GM21786 (cell line): ENCODE measurements around the gene CTNNA2.

Experiments
- ATAC-seq: cut with Tn5 transposase; IDR thresholded peaks from one replicate; pipeline ENCODE4 v1.9.1; 2021; ENCODE audit not compliant: unreplicated experiment

CTNNA2 gene

GRCh38 chr2:79971807-79972206, 459.0 kb downstream of the CTNNA2 start:
- no peak for ATAC-seq

DNA sequence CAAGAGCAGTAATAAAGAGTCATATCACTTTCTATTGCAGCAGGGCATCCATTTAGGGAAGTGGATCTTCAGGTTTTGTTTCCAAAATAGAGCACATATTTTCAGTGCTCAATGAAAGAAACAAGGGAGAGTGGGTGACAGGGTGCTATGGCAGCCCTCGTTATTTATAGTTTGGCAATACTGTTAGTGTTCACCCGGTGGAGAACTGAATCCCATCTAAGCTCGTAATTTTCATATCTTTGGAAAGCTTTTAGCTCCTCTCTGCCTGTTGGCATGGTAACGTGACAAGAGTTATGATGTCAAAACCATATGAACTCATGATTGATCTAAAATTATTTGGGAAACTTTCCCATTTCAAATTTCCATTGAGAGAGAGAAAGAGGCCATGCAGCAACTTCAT, 459.8 kb downstream of the CTNNA2 start:
- ATAC-seq: no peak

DNA sequence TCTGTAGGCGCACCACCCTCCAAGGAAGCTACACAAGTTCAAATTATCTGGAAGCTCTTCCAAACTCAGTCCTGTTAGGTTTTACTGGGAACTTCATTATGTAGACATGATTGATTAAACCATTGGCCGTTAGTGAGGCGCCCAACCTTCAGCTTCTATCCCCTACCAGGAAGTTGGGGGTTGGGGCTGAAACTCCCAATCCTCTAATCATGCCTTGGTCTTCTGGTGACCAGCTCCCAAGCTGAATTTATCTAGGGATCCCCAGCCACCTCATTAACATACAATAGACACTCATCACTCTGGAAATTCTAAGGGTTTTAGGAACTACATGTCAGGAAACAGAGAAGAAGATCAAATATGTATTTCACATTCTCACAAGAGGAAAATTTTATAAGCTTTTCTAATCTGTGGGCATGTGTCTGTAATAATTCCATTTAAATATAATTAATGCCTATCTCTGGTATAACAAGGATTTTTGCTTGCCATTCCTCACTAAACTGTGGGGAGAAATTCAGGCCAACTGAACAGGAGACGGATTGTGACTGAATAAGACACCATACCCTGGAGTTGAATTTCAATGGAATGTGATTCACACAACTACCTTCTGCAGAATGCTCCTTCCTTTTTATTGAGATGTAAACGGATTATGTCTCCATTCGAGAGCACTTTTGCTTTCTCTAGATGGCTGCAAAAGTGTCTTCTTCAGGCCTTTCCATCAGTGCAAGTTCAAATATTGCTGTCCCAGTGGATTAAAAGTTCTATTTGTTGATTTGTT, 463.1 kb downstream of the CTNNA2 start:
- ATAC-seq: no peak

DNA sequence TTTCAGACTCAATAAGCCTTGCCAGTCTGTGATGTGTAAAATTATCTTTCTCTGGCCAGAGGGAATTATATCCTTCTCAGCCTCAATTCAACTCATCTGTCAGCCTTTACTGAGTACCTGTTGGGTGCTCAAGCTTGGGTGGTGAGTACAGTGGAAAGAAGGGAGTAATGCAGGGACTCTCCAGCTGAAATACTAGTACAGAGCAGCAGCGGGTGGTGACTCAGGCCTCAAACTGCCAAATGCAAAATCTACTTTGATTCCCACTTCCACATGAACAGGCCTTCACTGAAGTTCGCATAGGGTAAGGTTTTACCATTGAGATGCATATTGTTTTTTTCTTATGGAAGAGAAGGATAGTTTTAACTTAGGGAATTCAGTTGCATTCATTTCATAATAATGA, 464.9 kb downstream of the CTNNA2 start:
- ATAC-seq: no peak

- ATAC-seq: no peak
These were observed 467.3 kb downstream of the CTNNA2 start for GRCh38 chr2:79980116-79980515.

- ATAC-seq: no peak
These were observed 468.0 kb downstream of the CTNNA2 start for GRCh38 chr2:79980816-79981215.

GRCh38 chr2:79981316-79981715, 468.5 kb downstream of the CTNNA2 start:
- no peak for ATAC-seq

DNA sequence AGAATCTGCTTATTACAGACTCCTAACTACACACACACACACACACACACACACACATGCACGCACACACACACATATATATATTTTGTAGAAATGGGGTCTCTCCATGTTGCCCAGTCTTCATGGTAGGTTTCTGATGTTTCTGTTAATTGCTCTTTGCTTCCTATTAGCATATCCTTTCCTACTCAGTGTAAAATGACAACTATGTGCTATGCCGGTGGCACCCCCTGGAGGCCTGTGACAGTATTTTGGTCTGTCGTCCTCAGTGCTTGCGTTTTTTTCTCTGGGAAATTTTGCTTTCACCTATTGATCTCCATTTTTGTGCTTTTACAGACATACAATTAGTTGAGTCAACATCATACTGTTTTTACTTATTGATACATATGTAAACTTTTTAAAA, 469.6 kb downstream of the CTNNA2 start:
- ATAC-seq: no peak

DNA sequence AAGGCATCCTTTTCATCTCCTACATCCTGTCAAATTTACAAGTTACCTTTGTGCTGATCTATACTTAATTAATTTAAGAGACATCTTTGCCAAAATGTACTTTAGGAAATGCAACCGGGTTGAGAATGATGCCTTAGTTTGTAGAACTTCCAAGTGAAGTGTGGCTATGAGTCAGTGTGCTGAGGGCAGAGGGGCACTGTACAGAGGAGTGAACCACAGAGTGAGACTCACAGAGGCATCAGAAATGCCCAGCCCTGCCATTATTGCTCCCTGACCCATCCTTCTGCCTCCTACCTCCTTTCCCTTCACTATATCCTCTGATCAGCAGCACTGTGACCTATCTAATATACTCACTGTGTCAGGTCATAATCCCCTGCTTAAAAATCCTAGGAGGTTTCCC, 471.6 kb downstream of the CTNNA2 start:
- no peak for ATAC-seq

- no peak for ATAC-seq
These were observed 472.3 kb downstream of the CTNNA2 start for GRCh38 chr2:79985145-79985544.

GRCh38 chr2:79985571-79985970, 472.7 kb downstream of the CTNNA2 start:
- no peak for ATAC-seq

GRCh38 chr2:79993144-79993543, 480.3 kb downstream of the CTNNA2 start:
- no peak for ATAC-seq

- no peak for ATAC-seq
These were observed 481.3 kb downstream of the CTNNA2 start for GRCh38 chr2:79994161-79994560.

DNA sequence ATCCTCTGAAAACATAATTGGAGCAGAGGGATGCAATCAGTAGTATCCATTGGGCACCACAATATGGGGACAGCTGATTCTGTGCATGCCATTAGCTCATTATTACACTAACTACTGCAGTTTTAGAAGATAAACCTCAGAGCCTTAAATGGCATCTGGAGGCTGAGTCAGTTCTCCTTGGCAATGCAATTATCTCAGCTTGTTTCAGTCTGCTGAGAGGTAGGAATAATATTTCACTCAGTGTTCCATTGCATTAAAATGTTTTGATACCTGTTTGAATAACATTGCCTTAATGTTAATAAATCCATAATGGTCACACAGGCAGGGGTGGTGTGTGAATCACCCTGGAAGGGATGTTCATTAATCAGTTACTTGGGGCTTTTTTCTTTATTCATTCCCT, 482.1 kb downstream of the CTNNA2 start:
- ATAC-seq: no peak

- ATAC-seq: no peak
These were observed 483.9 kb downstream of the CTNNA2 start for GRCh38 chr2:79996709-79997108.

GRCh38 chr2:80001701-80002101, 488.9 kb downstream of the CTNNA2 start:
- no peak for ATAC-seq

DNA sequence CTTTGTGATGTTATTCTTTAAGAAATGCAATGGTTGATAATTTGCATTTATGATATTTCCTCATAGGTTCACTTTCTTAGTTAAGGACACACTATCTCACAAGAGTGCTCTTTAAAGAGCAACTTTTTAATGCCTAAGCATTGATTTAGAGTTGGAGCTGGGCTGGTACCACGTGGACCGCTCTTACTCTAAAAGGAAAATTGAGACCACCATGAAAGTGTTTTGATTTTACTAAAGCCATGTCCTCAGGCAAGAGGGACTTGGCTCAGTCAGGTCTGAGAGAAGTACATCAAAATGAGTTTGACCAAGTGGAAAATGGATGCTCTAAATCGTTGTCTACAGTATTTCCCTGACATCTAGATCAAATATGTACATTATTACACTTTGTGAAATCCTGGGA, 489.3 kb downstream of the CTNNA2 start:
- no peak for ATAC-seq

GRCh38 chr2:80002568-80003157, 489.8 kb downstream of the CTNNA2 start:
- ATAC-seq: no peak

DNA sequence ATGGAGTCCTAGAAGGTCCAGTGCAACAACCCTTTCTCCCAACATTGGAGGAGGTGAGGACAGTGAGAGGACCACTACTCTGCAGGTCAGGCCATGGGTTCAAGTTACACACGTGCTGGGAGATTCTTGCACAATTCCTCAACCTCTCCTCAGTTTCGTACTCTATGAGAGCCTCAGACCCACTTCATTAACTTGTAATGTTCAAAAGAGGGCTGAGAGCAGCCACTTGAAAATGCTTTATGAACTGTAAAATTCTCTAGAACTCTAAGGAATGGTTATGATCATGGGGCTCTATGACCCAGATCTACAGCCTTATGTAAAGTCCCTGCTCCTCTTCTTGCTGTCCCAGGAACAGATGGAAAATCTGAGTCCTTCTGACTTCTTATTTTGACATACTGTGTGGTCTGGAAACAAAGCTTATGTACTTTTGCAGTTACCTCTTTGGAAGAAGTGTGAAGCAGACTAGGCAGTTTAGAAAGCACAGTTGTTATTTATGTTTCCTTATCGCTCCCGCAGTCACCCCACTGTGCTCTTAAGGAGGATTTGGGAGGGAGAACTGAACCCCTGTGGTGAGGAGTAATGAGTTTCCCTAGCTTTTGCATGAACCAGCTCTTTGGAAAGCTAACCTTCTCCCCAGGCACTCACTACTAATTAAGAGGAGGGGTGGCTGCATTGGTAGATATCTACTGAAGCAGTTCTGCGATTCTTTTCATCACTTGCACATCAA, 495.1 kb downstream of the CTNNA2 start:
- ATAC-seq: no peak

GRCh38 chr2:80008596-80008995, 495.7 kb downstream of the CTNNA2 start:
- no peak for ATAC-seq

DNA sequence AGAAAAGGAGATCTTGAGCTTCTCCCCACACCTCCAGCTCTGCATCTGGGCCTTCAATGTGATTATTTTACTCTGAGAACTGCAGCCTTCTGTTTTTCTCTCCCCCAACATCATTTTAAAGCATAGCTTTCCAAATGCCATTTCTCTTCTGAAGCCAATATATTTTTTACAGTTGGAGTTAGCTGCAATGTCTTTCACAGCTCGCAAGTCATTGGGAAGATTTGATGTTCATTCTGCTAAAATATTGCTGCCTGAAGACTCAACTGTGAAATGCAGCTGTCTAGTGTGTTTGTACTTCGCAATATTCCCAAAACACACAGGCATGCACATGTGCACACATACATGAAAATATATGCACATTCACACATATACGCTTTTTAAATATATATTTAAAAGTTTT, 496.4 kb downstream of the CTNNA2 start:
- no peak for ATAC-seq

DNA sequence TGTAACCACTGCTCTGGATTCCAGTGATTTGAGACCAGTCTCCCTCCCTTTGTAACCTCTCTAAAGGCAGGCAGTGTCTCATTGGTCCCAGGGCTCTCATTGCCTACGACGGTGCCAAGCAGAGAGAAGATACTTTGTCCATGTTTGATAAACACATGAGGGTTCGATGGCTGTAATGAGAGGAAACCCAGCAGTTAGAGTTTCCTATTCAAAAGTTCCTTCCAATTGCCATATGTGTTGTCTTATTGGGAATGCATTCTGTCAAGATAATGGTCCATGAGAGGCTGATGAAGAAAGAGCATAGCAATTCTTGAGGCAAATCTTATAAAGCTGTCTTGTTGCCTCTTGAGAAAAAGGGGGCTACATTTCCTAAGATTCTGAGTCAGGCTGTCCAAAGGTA, 499.2 kb downstream of the CTNNA2 start:
- ATAC-seq: no peak
